ENCODE results near the gene JMJD1C. TPM values are rescaled to one million over a fixed set of nuclear protein-coding genes. Genes with fewer than 3 reads are reported as not detected.

Gene JMJD1C
- total and polyA plus RNA-seq, 9 donors = 45.4 to 140 (median 78.2) TPM

DNA sequence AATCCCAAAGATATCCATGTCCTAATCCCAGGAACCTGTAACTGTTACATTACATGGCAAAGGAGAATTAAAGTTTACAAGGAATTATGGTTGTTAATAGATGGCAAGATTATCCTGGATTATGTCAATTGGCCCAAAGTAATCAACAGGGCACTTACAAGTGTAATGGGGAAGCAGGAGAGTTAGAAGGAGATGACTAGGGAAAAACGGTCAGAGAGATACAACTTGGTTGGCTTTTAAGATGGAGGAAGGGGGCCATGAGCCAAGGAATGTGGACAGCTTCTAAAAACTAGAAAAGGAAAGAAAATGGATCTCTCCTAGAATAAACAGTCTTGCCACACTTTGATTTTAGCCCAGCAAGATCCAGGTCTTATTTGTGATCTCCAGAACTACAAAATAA is 3.3 kb downstream of the JMJD1C start:
- no peak for DNase-seq
- Histone ChIP-seq H3K36me3 (no peaks in the 10 kb centered on the region), H3K9me3 (no peaks in the 10 kb centered on the region), H3K27me3 (no peaks in the 10 kb centered on the region), H3K4me3 (no peak overlapping the region), H3K27ac (no peak overlapping the region), H3K4me1 (ENCODE audit: insufficient read depth) (no peaks in the 10 kb centered on the region)
- 84 to 88% (median 85%) methylated on average over 1 of the region's 1 CpG for WGBS, 3 donors
- TF ChIP-seq POLR2A (IDR thresholded peaks at IDR 0.05) (no peak), EP300 (IDR thresholded peaks at IDR 0.05) (no peak)
- TF ChIP-seq, protein P1, sequence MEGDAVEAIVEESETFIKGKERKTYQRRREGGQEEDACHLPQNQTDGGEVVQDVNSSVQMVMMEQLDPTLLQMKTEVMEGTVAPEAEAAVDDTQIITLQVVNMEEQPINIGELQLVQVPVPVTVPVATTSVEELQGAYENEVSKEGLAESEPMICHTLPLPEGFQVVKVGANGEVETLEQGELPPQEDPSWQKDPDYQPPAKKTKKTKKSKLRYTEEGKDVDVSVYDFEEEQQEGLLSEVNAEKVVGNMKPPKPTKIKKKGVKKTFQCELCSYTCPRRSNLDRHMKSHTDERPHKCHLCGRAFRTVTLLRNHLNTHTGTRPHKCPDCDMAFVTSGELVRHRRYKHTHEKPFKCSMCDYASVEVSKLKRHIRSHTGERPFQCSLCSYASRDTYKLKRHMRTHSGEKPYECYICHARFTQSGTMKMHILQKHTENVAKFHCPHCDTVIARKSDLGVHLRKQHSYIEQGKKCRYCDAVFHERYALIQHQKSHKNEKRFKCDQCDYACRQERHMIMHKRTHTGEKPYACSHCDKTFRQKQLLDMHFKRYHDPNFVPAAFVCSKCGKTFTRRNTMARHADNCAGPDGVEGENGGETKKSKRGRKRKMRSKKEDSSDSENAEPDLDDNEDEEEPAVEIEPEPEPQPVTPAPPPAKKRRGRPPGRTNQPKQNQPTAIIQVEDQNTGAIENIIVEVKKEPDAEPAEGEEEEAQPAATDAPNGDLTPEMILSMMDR (IDR thresholded peaks at IDR 0.05) = no peak
- intact Hi-C loops (cut with DNase I) = no loop called here

DNA sequence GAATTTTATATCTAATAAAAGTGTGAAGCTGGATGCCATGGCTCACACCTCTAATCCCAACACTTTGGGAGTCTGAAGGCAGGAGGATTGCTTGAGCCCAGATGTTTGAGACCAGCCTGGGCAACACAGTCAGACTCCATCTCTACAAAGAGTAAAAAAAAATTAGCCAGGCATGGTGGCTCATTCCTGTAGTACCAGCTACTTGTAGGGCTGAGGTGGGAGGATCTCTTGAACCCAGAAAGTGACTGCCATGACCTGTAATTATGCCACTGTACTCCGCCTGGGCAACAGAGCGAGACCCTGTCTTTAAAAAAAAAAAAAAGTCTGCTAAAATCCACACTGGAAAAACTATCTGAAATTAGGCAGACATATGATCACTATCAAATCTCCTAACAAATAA is 7.6 kb downstream of the JMJD1C start:
- no peak for TF ChIP-seq POLR2A (IDR thresholded peaks at IDR 0.05)
- TF ChIP-seq, protein P1 (IDR thresholded peaks at IDR 0.05) = no peak
- Histone ChIP-seq H3K9me3 (no peaks in the 10 kb centered on the region), H3K36me3 (no peaks in the 10 kb centered on the region), H3K27me3 (no peaks in the 10 kb centered on the region), H3K4me1 (ENCODE audit: insufficient read depth) (no peaks in the 10 kb centered on the region), H3K4me3 (no peak overlapping the region), H3K27ac (no peak overlapping the region)
- intact Hi-C loops (cut with DNase I) = no loop called here
- no peak for DNase-seq
- 97 to 100% (median 99%) methylated on average over 2 of the region's 2 CpGs for WGBS, 3 donors

DNA sequence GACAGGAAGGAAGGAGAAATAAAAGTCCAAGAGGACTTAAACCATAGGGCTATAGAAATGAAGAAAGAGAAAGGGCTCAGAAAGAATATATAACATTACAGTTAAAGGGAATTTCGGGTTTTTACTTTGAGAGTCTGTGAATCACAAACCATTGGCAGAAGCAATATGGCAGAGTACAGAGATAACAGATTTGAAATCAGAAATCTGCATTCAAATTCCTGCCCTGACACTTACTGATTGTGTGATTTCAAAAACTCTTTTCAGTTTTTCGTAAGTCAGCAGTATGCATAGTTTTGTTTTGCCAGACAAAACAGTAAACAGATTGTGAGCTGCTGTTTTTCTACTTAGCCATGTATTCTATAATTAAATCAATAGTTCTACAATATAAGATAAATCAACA is 8.2 kb downstream of the JMJD1C start:
- intact Hi-C loops (cut with DNase I) = no loop called here
- no peak for DNase-seq
- no peak for TF ChIP-seq EP300 (IDR thresholded peaks at IDR 0.05)
- no peak for TF ChIP-seq POLR2A (IDR thresholded peaks at IDR 0.05)
- TF ChIP-seq, protein P1 (IDR thresholded peaks at IDR 0.05) = no peak
- Histone ChIP-seq H3K9me3 (no peaks in the 10 kb centered on the region), H3K4me1 (ENCODE audit: insufficient read depth) (no peaks in the 10 kb centered on the region), H3K27me3 (no peaks in the 10 kb centered on the region), H3K4me3 (no peak overlapping the region), H3K36me3 (no peaks in the 10 kb centered on the region), H3K27ac (no peak overlapping the region)
- WGBS, 3 donors = 64 to 82% (median 65%) methylated on average over 2 of the region's 2 CpGs

DNA sequence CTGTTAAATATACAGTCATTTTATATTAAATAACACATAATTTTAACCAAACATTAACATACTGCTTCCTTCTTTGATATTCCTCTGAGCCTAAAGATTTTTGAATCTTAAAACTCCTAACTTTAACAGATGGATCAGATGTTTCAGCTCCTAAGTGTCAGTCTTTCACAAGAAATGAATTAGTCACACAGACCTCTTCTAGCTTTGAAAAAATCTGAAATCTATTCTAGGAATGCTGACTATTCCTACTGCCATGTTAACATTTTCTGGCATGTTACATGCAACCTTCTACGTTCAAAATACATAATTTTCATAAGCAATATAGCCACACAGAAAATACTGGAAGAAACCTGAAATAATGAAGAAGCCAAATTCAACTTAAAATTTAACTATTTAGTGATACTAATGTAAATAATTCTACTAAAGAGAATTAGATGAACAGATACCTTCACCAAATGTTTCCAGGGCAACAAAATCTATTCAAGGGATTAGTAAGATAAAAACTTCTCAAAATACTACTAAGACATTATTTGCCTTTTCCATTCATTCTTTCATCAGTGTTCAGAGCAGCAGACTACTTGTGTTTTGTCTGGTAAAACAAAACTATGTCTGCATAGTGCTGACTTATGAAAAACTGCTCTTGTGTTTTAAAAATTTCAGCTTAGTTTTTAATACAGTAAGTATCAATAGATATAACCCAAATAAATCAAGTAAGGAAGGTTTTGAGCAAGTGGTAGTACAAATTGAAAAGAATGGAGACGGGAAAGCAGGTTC is 9.2 kb downstream of the JMJD1C start:
- 17 to 29% (median 17%) methylated on average over 2 of the region's 2 CpGs for WGBS, 3 donors
- TF ChIP-seq, protein P1 (IDR thresholded peaks at IDR 0.05) = no peak
- TF ChIP-seq POLR2A (IDR thresholded peaks at IDR 0.05) (no peak), EP300 (IDR thresholded peaks at IDR 0.05) (no peak)
- Histone ChIP-seq H3K27me3 (no peaks in the 10 kb centered on the region), H3K4me1 (ENCODE audit: insufficient read depth) (no peaks in the 10 kb centered on the region), H3K36me3 (no peaks in the 10 kb centered on the region), H3K9me3 (no peaks in the 10 kb centered on the region), H3K4me3 (no peak overlapping the region), H3K27ac (no peak overlapping the region)
- intact Hi-C loops (cut with DNase I) = no loop called here
- DNase-seq = no peak

Data from ovary (tissue), 9 donors.